ENCODE results near the gene ITGBL1. TPM values are rescaled to one million over a fixed set of nuclear protein-coding genes. Genes with fewer than 3 reads are reported as not detected.

Gene ITGBL1
- total and polyA plus RNA-seq, 2 of the 8 experiments (the other 6 are each of a cell fraction or from before 2014, with no cell fraction given): not detected

- TF ChIP-seq EZH2 (IDR thresholded peaks at IDR 0.05; ENCODE audit: low read depth, low read length, severe bottlenecking) (no peak), BRCA1 (IDR thresholded peaks at IDR 0.05; ENCODE audit: low read depth, low read length) (no peak), CTBP2 (IDR thresholded peaks at IDR 0.05; ENCODE audit: borderline replicate concordance, insufficient read depth, insufficient read length, low read length) (no peak)
Measured at GRCh38 chr13:101457176-101457575, 4.7 kb downstream of the ITGBL1 start (continued).
